Measurements from ENCODE around the gene GRIK4.

Gene GRIK4

DNA sequence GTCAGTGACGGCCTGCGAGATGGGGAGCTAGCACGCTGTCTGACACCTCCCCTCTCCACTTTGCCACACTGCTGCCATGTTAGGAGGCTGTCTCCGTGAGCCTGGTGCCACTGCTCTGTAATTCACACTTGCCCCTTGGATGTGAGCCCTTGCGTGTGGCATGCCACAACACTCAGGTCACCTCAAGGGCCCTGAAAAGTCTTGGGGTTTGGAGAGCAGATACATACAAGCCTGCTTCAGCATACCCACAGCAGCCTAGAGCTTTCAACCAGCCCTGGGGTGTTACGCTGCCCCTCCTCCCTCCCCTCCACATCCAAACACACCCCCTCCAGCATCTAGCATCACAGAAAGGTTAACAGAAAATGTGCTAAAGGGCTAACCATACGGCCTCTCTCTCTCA lies 442.8 kb downstream of the GRIK4 start:
- no peak overlapping the region for H3K4me3 ChIP-seq (ENCODE audit: low read depth, low read length)
- in situ Hi-C loops (cut with HindIII; ENCODE audit: low sequenced_read_pairs): no loop called here
- DNase-seq (ENCODE audit: low read depth, low spot score): no peak
- TF ChIP-seq, protein P1, sequence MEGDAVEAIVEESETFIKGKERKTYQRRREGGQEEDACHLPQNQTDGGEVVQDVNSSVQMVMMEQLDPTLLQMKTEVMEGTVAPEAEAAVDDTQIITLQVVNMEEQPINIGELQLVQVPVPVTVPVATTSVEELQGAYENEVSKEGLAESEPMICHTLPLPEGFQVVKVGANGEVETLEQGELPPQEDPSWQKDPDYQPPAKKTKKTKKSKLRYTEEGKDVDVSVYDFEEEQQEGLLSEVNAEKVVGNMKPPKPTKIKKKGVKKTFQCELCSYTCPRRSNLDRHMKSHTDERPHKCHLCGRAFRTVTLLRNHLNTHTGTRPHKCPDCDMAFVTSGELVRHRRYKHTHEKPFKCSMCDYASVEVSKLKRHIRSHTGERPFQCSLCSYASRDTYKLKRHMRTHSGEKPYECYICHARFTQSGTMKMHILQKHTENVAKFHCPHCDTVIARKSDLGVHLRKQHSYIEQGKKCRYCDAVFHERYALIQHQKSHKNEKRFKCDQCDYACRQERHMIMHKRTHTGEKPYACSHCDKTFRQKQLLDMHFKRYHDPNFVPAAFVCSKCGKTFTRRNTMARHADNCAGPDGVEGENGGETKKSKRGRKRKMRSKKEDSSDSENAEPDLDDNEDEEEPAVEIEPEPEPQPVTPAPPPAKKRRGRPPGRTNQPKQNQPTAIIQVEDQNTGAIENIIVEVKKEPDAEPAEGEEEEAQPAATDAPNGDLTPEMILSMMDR (IDR thresholded peaks at IDR 0.05; ENCODE audit: low read depth, low read length): no peak

- no peak for DNase-seq (ENCODE audit: low read depth, low spot score)
- in situ Hi-C loops (cut with HindIII; ENCODE audit: low sequenced_read_pairs): no loop called here
- H3K4me3 ChIP-seq (ENCODE audit: low read depth, low read length): no peak overlapping the region
- TF ChIP-seq, protein P1 (IDR thresholded peaks at IDR 0.05; ENCODE audit: low read depth, low read length): no peak
Measured at GRCh38 chr11:120956710-120957495, 445.4 kb downstream of the GRIK4 start.

DNA sequence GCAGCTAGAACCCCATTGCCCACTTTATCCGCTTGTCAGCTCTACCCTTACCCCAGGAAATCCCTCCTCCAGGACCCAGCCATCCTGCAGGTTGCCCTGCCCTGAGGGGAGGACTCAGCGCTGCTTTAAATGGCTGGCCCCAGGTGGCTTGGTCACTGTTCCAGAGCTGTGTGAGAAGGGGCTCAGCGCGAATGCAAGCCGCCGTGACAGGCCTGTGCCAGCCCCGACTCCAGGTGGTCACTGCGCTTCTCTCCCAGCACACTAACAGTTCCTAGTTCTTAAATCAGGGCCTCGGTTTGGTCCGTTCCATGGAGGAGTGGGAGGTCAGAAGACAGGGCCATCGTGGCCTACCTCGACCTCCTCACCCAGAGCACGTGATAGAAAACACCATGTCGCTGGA lies 446.6 kb downstream of the GRIK4 start:
- in situ Hi-C loops (cut with HindIII; ENCODE audit: low sequenced_read_pairs): no loop called here
- TF ChIP-seq, protein P1 (IDR thresholded peaks at IDR 0.05; ENCODE audit: low read depth, low read length): no peak
- H3K4me3 ChIP-seq (ENCODE audit: low read depth, low read length): no peak overlapping the region
- no peak for DNase-seq (ENCODE audit: low read depth, low spot score)

DNA sequence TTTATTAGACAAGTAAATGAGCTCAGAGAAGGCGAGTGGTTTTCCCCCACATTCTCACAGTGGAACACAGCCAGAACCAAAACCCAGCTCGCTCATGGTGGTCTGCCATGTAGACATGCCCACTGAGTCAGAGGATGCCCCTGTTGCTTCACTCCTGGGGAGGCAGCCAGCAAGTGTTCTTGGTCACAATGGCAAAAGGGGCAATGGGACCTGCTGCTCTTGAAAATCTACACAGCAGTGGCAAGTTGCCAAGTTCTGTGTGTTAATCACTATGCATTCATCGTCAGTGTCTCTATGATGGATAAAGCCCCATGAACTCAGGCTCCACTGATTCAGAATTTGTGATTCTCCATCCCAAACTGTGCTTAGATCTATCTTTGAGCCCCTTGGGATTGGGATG lies 447.6 kb downstream of the GRIK4 start:
- no peak for DNase-seq (ENCODE audit: low read depth, low spot score)
- in situ Hi-C loops (cut with HindIII; ENCODE audit: low sequenced_read_pairs): no loop called here
- TF ChIP-seq, protein P1 (IDR thresholded peaks at IDR 0.05; ENCODE audit: low read depth, low read length): no peak
- H3K4me3 ChIP-seq (ENCODE audit: low read depth, low read length): no peak overlapping the region

DNA sequence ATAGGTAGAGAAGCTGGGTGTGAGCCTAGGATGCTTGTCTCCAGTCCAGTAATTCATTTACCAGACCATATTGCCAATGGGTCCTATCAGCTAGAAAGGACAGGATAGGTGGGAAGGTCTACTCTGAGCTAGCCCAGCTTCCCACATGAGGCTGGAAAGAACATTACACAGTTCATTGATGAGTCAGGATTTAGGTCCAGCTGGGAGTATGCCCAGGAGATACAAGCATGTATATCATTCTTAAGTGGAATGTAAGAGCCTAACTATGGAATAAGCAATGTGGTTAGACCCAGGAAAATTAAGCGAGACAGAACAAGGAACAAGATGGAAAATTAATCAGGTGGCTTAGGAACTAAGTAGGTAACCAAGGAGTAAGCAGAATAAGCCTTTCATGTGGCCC lies 453.3 kb downstream of the GRIK4 start:
- in situ Hi-C loops (cut with HindIII; ENCODE audit: low sequenced_read_pairs): no loop called here
- TF ChIP-seq, protein P1 (IDR thresholded peaks at IDR 0.05; ENCODE audit: low read depth, low read length): no peak
- no peak overlapping the region for H3K4me3 ChIP-seq (ENCODE audit: low read depth, low read length)
- peak; percentile 18 for DNase-seq (ENCODE audit: low read depth, low spot score)

GRCh38 chr11:120966840-120967239 lies 455.3 kb downstream of the GRIK4 start:
- no peak for DNase-seq (ENCODE audit: low read depth, low spot score)
- TF ChIP-seq, protein P1 (IDR thresholded peaks at IDR 0.05; ENCODE audit: low read depth, low read length): no peak
- in situ Hi-C loops (cut with HindIII; ENCODE audit: low sequenced_read_pairs): no loop called here
- no peak overlapping the region for H3K4me3 ChIP-seq (ENCODE audit: low read depth, low read length)

Measured in astrocyte of the spinal cord (primary cell).